T-helper 1 cell treated with Interleukin-12 subunit alpha and Interleukin-12 subunit beta and Interleukin-4 antibody, amounts not matched to agents 30 ng/mL and 1 ng/mL, for 36 hours (primary cell): ENCODE results near the gene CCDC68. TPM values are rescaled to one million over a fixed set of nuclear protein-coding genes. Genes with fewer than 3 reads are reported as not detected.

Experiments used
- intact Hi-C: fragments of 100-400 bp; cut with micrococcal nuclease; formaldehyde crosslinking; loops from one replicate; pipeline ENCODE4 v1.15.1; 2024
- total RNA-seq: library from RNA; stranded (reverse); gene quantifications from 2 replicates; pipeline ENCODE4 v1.2.3, GENCODE V29; 2022

CCDC68 gene
- total RNA-seq, 1 donor from 2014 or later, result not detected

DNA sequence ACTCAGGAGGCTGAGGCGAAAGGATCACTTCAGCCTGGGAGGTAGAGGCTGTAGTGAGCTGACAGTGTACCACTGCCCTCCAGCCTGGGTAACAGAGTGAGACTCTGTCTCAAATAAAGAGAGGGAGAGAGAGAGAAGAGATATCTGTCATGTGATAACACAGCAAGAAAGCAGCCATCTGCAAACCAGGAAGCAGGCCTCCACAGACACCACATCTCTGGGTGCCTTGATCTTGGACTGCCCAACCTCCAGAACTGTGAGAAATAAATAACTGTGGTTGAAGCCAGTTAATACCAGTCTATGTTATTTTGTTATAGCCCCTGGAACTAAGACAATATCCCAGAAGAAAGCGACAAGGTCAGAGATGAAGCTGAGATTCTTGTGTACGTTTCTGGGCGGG, 2.6 kb upstream of the CCDC68 start:
- intact Hi-C loops, result no loop called here

- intact Hi-C loops, result no loop called here
These were observed 1.8 kb upstream of the CCDC68 start for GRCh38 chr18:54961016-54961423.

DNA sequence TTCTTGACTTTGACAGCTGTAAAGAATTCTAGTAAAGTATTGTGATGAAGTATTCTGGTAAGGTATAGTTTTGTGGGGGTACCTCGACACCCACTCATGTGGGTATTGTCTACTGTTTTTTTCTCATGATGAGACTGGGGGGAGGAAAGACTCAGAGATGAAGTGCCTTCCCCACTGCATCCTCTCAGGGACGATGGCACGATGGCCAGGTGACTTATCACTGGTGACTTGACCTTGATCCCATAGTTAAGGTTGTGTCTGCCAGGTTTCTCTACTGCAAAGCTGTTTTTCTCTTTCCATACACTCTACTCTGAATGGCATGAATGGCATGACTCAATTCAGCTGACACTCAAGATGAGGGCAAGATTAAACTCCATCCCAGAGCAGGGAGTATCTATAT, 936 bp upstream of the CCDC68 start:
- intact Hi-C loops, result no loop called here

DNA sequence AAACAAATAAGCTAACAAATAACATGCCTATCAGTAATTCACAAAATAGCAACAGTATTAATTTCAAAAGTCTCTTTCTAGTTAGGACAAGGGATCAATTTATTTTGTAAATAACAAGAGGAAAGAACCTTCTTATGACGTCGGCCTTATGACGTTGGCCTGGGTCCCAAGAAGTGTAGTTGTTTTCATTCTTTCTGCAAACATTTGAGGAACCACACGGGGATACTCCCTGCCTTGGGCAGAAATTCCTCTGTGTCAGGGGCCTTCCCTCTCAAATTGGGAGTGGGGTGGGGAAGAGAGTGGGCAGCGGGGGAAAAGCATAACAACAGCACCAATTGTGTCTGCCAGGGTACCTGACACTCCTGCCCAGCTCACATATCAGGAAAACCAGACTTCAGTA, 1.3 kb downstream of the CCDC68 start:
- intact Hi-C loops, result no loop called here

DNA sequence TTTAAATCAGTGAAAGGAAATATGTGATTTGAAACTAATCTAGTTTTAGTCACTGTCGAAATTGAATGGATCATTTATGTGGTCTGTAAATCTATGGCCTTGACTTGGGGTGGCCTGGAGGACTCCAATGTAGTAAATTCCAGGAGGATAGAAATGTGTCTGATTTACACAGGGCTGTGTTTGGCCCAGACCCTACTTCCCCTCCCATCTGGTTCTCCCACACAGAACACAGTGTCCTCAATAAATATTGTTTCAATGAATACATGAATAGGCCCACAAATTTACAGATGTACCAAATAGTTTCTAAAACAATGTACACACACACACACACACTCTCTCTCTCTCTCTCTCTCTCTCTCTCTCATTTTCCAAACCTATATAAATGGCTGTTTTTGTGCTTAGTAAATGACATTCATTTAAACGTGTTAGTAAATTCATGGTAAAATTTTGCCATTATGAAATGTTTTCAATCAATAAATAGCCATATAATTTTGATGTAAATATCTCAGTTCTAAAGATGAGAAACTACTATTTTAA, 1.9 kb downstream of the CCDC68 start:
- intact Hi-C loops, result no loop called here

GRCh38 chr18:54956506-54956905, 2.8 kb downstream of the CCDC68 start:
- intact Hi-C loops, result no loop called here

DNA sequence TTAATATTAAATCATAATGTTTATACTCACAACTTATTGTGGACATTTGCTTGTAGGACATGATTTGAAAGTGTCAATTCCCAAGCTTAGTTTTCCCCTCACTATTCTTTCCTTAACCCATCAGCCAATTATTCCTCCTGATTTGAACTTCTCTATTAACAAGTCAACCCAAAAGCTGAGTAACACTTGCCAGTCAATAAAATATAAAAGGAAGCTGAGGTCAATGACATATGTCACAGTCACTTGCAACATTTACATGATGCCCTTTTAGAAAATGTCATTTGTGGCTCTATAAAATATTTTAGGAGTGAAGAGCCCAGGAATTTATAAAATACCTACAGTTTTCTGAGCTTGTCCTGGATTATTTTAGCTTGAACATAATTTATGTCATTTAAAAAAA, 7.2 kb downstream of the CCDC68 start:
- intact Hi-C loops, result no loop called here

- intact Hi-C loops, result loop anchor here (1.0 kb wide), 3 partner anchors 271 to 506 kb away; no protein-coding TSS in a partner anchor
These were observed 9.0 kb downstream of the CCDC68 start for GRCh38 chr18:54950221-54950620.

GRCh38 chr18:54949588-54949987, 9.7 kb downstream of the CCDC68 start:
- intact Hi-C loops, result loop anchor here (5.0 to 10.0 kb wide), 3 partner anchors 122 to 725 kb away; partner anchors contain the start of genes MBD2 and RAB27B

GRCh38 chr18:54948350-54948837, 10.9 kb downstream of the CCDC68 start:
- intact Hi-C loops, result loop anchor here (5.0 to 10.0 kb wide), 3 partner anchors 121 to 724 kb away; partner anchors contain the start of genes MBD2 and RAB27B

DNA sequence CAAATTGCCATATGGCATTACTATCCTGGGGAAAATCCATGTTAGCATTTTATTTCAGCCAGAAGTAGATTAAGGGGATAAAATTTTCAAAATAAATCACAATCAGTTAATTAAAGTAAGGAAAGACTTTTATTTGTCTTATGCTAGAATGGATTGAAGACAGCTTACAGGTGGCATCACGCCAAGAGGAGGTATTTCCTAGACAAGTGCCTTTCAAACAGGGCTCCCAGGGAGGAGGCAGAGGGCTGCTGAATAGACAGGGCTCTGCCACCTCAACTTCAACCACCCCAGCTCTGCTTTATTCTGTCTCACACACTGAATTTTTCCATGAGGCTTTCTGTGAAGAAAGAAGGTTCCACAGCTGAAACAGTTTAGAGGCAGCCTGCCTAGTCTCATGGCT, 12.2 kb downstream of the CCDC68 start:
- intact Hi-C loops, result loop anchor here (2.0 to 10.0 kb wide), 7 partner anchors 36 to 722 kb away; partner anchors contain the start of genes C18orf54, MBD2, RAB27B and STARD6

DNA sequence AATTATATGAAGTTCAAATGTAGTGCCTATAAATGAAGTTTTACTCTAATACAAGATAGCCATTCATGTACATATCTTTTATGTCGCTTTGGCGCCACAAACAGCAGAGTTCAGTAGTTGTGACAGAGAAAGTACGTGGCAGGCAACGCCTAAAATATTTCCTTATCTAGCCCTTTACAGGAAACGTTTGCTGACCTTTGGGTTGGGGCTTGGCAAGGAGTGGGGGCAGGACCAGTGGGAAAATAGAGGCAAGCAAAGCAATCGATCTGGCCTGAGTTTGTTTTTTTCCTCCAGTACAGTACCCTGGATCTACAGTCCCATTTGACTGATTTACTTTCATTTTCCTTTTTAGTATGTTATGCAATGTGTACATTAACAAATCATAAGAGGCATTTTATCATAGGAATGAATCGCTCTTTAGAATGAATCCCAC, 13.1 kb downstream of the CCDC68 start:
- intact Hi-C loops, result loop anchor here (1.0 to 10.0 kb wide), 9 partner anchors 37 to 721 kb away; partner anchors contain the start of genes C18orf54, MBD2, RAB27B and STARD6

- intact Hi-C loops, result loop anchor here (1.0 to 10.0 kb wide), 9 partner anchors 37 to 721 kb away; partner anchors contain the start of genes C18orf54, MBD2, RAB27B and STARD6
These were observed 13.6 kb downstream of the CCDC68 start for GRCh38 chr18:54945576-54946125.

DNA sequence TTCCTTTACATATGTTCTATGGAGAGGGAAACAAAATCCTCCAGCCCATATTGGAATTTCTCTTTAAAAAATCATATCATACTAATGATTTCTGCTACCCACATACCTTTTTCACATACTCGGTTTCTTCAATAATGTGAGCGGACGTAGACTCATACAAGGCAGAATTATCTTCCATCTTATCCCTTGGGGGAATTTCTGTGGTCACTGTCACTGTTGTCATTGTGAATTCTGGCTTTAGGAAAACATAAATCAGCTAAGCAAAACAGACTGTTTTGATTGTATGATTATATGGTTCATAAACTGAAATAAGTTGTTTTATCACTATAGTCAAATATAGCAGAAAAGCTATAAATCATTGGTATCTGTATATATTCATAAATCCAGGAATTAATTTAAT, 16.7 kb downstream of the CCDC68 start:
- intact Hi-C loops, result loop anchor here (10.0 kb wide), 1 partner anchor 718 kb away; the partner anchor contains the start of gene MBD2

- intact Hi-C loops, result loop anchor here (10.0 kb wide), 1 partner anchor 717 kb away; the partner anchor contains the start of gene MBD2
These were observed 17.1 kb downstream of the CCDC68 start for GRCh38 chr18:54942144-54942543.

DNA sequence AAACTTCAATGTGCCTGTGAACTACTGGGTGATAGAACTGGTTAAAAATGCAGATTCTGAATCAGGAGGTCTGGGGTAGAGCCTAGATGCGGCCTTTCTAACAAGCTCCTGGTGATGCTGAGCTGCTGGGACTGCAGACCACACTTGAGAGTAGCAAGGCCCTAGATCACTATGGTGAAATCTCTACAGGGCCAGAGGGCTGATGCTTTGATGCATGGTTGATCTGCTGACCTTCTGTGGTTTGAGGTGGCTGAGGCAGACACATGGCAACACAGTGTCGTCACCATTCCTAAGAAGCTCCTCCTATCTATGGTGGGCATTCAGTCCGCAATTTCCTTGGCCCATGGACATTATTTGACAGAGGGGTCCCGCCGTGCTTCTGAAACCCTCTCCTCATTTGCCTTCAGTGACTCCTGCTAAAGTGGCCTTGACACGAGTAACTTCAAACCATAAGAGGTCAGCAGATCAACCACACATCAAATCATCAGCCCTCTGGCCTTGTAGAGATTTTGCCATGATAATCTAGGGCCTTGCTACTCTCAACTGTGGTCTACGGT, 19.8 kb downstream of the CCDC68 start:
- intact Hi-C loops, result no loop called here

DNA sequence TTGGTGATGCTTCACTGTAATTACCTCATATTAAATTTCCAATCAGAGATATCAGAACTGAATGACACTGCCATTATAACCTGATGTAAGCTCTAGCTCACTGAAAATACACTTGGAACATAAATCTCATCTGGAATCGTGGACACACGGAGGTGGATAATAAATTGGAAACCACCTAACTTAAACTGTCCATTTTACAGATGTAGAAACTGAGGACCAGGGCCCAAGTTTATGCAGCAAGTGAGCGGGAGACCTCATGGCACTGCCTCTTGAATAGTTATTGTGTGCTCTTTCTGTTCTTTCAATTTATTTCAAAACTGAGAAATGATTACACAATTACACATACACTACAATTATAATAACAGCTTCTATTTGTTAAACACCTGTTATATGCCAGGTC, 20.8 kb downstream of the CCDC68 start:
- intact Hi-C loops, result no loop called here

GRCh38 chr18:54932472-54932871, 26.8 kb downstream of the CCDC68 start:
- intact Hi-C loops, result no loop called here

GRCh38 chr18:54931152-54931551, 28.1 kb downstream of the CCDC68 start:
- intact Hi-C loops, result no loop called here

GRCh38 chr18:54928236-54928635, 31.0 kb downstream of the CCDC68 start:
- intact Hi-C loops, result no loop called here

DNA sequence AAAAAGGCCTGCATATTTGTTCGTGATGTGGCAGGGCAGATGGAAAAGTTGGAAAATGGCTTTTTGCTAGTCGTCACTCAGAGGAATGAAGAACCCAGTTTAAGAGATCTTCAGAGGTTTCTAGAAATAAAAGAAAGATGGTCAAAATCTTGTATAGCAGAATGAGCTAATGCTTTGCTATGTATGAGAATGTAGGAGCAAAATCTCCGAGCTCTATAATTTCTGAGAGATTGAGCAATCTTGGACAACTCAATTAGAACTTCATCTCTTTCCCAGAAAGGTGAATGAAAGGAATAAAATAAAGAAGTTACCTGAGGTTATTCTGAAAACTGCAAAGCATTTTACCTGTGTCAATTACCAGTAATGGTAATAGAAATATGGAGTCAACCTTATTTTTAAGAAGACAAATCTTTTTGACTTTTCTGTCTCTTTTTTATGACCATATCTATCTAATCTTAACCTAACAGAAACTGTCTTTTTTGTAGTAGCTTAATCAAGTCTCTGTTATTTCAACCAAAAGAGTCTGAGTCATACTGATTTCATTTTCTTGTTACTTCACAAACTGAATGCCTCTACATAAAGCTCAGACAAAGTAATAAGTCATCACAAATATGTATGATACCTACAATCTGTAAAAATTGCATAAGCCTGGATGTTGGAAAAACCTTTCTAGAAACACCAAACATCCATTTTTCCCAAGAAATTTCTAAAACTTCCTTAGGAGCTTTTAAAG, 32.5 kb downstream of the CCDC68 start:
- intact Hi-C loops, result no loop called here

- intact Hi-C loops, result no loop called here
These were observed 34.3 kb downstream of the CCDC68 start for GRCh38 chr18:54924948-54925347.
